H1 (cell line): ENCODE measurements around the gene PSMC2. TPM values are rescaled to one million over a fixed set of nuclear protein-coding genes. Genes with fewer than 3 reads are reported as not detected.

ENCODE experiments used
- CTCF ChIA-PET: fragments of 300-600 bp; sonication (Branson Sonifier 250); formaldehyde crosslinking; loops from one replicate; lab custom pipeline; 2021; ENCODE audit not compliant: partially characterized antibody; lab: Charles Lee
- POLR2A ChIA-PET: fragments of 300-600 bp; sonication (Branson Sonifier 250); formaldehyde crosslinking; loops from one replicate; lab custom pipeline; 2021; ENCODE audit warnings: inconsistent platforms; ENCODE audit not compliant: partially characterized antibody; lab: Charles Lee
- DNase-seq, 2 experiments: peaks; one replicate each; pipeline versions ENCODE4 v3.0.0 to v3.0.0-alpha.2; 2010 to 2022; ENCODE audit warnings: low spot score in 2 of 2, low read depth in 1 of 2, mixed read lengths in 1 of 2
- FAIRE-seq: peaks from 2 replicates; lab custom pipeline; 2011; peaks lifted over from hg19 to GRCh38; lab: Jason Lieb, UNC
- H2AFZ ChIP-seq: 2 replicates; pipeline ENCODE4 v1.8.1; 2012; ENCODE audit warnings: low read length, inconsistent platforms
- H2AK5ac ChIP-seq: 2 replicates; pipeline ENCODE4 v1.6.1; 2013; ENCODE audit warnings: low read depth, low read length
- H2BK120ac ChIP-seq: replicated peaks from 2 replicates; pipeline ENCODE3; 2013; ENCODE audit warnings: low read depth, low read length, inconsistent platforms
- H2BK12ac ChIP-seq: 2 replicates; pipeline ENCODE4 v1.6.1; 2013; ENCODE audit warnings: low read depth, low read length
- H2BK15ac ChIP-seq: 2 replicates; pipeline ENCODE4 v1.6.1; 2013; ENCODE audit warnings: low read length
- H2BK20ac ChIP-seq: 2 replicates; pipeline ENCODE4 v1.6.1; 2013; ENCODE audit warnings: low read length
- H2BK5ac ChIP-seq: 2 replicates; pipeline ENCODE4 v1.6.1; 2013; ENCODE audit warnings: low read depth, low read length
- H3K14ac ChIP-seq: 2 replicates; pipeline ENCODE4 v1.6.1; 2013; ENCODE audit warnings: inconsistent platforms; ENCODE audit not compliant: insufficient read length
- H3K18ac ChIP-seq: 2 replicates; pipeline ENCODE4 v1.6.1; 2013; ENCODE audit warnings: low read length; ENCODE audit errors: extremely low read depth
- H3K23ac ChIP-seq: 2 replicates; pipeline ENCODE4 v1.6.1; 2013; ENCODE audit warnings: inconsistent platforms; ENCODE audit not compliant: insufficient read length
- H3K23me2 ChIP-seq: 2 replicates; pipeline ENCODE4 v1.6.1; 2013; ENCODE audit warnings: low read depth, low read length
- H3K27ac ChIP-seq: 2 replicates; pipeline ENCODE4 v1.6.1; 2011; ENCODE audit warnings: low read depth, low read length, inconsistent platforms
- H3K27me3 ChIP-seq, 4 experiments: replicated peaks in 1 of 4; 1 replicate in 1 of 4; 2 replicates in 3 of 4; pipeline versions ENCODE4 v1.6.1 to v1.8.1; 2011 to 2013; ENCODE audit warnings: low read length in 3 of 4, mild to moderate bottlenecking in 3 of 4, inconsistent platforms in 2 of 4, mixed read lengths in 2 of 4, moderate library complexity in 1 of 4; ENCODE audit not compliant: control insufficient read depth in 3 of 4, insufficient read depth in 3 of 4; ENCODE audit errors: extremely low read depth in 1 of 4
- H3K36me3 ChIP-seq, 4 experiments: 2 replicates each; pipeline versions ENCODE4 v1.6.1 to v1.8.1; 2011 to 2013; ENCODE audit warnings: mild to moderate bottlenecking in 4 of 4, low read length in 3 of 4, moderate library complexity in 2 of 4, control low read depth in 1 of 4, inconsistent platforms in 1 of 4; ENCODE audit not compliant: insufficient read depth in 4 of 4, control insufficient read depth in 2 of 4
- H3K4ac ChIP-seq: replicated peaks from 2 replicates; pipeline ENCODE3; 2013; ENCODE audit warnings: low read length, low read depth, mixed read lengths, inconsistent platforms; ENCODE audit not compliant: insufficient read length
- H3K4me1 ChIP-seq, 4 experiments: replicated peaks in 1 of 4; 1 replicate in 1 of 4; 2 replicates in 3 of 4; pipeline versions ENCODE4 v1.6.1 to v1.8.1; 2011 to 2013; ENCODE audit warnings: low read length in 3 of 4, inconsistent platforms in 2 of 4, mixed read lengths in 1 of 4; ENCODE audit not compliant: insufficient read depth in 4 of 4, control insufficient read depth in 3 of 4
- H3K4me2 ChIP-seq, 2 experiments: 2 replicates each; pipeline versions ENCODE4 v1.6.1 to v1.8.1; 2011 to 2013; ENCODE audit warnings: low read depth in 2 of 2, low read length in 2 of 2, control low read depth in 1 of 2, inconsistent platforms in 1 of 2, mild to moderate bottlenecking in 1 of 2; ENCODE audit not compliant: insufficient read depth in 1 of 2
- H3K4me3 ChIP-seq, 4 experiments: fragments of 200-600, 300-600 bp in 1 of 4; sonication (generic), shearing (Covaris generic), sonication (Bioruptor Twin) in 1 of 4; 2 replicates each; pipeline versions ENCODE4 v1.5.1 to v1.8.1; 2011 to 2016; ENCODE audit warnings: low read length in 4 of 4, low read depth in 3 of 4, control low read depth in 2 of 4, inconsistent platforms in 2 of 4, mild to moderate bottlenecking in 2 of 4, mixed read lengths in 1 of 4, moderate library complexity in 1 of 4; ENCODE audit not compliant: insufficient read depth in 2 of 4; ENCODE audit errors: extremely low read depth in 1 of 4
- H3K56ac ChIP-seq: replicated peaks from 2 replicates; pipeline ENCODE3; 2013; ENCODE audit warnings: low read depth, mild to moderate bottlenecking, mixed read lengths, low read length, inconsistent platforms; ENCODE audit not compliant: insufficient read length
- H3K79me1 ChIP-seq: 2 replicates; pipeline ENCODE4 v1.6.1; 2013; ENCODE audit warnings: low read depth, low read length, control low read depth
- H3K79me2 ChIP-seq, 2 experiments: 2 replicates each; pipeline versions ENCODE4 v1.6.1 to v1.8.1; 2012 to 2013; ENCODE audit warnings: low read length in 2 of 2, mild to moderate bottlenecking in 2 of 2, inconsistent platforms in 1 of 2; ENCODE audit not compliant: insufficient read depth in 2 of 2, control insufficient read depth in 1 of 2
- H3K9ac ChIP-seq, 4 experiments: replicated peaks in 1 of 4; 1 replicate in 1 of 4; 2 replicates in 3 of 4; pipeline versions ENCODE4 v1.6.1 to v1.8.1; 2011 to 2013; ENCODE audit warnings: low read depth in 3 of 4, low read length in 3 of 4, control low read depth in 2 of 4, mild to moderate bottlenecking in 2 of 4, moderate library complexity in 2 of 4, inconsistent platforms in 1 of 4; ENCODE audit errors: extremely low read depth in 1 of 4
- H3K9me3 ChIP-seq, 2 experiments: 2 replicates each; pipeline versions ENCODE4 v1.6.1 to v1.8.1; 2012 to 2013; ENCODE audit warnings: mild to moderate bottlenecking in 2 of 2, moderate library complexity in 2 of 2, control low read depth in 1 of 2, inconsistent platforms in 1 of 2, low read depth in 1 of 2, low read length in 1 of 2, mixed read lengths in 1 of 2; ENCODE audit not compliant: insufficient read depth in 2 of 2
- H4K20me1 ChIP-seq, 2 experiments: replicated peaks in 1 of 2; 2 replicates each; pipeline versions ENCODE3 to v1.8.1; 2011 to 2013; ENCODE audit warnings: inconsistent platforms in 2 of 2, low read length in 2 of 2, mild to moderate bottlenecking in 1 of 2; ENCODE audit not compliant: insufficient read depth in 2 of 2, control insufficient read depth in 1 of 2
- H4K5ac ChIP-seq: 2 replicates; pipeline ENCODE4 v1.6.1; 2013; ENCODE audit warnings: low read length, low read depth, mixed read lengths, inconsistent platforms; ENCODE audit not compliant: insufficient read length
- H4K8ac ChIP-seq: 2 replicates; pipeline ENCODE4 v1.8.0; 2013; ENCODE audit warnings: mild to moderate bottlenecking, moderate library complexity, low read length, inconsistent platforms; ENCODE audit not compliant: insufficient read depth; ENCODE audit errors: extremely low read depth
- H4K91ac ChIP-seq: replicated peaks from 2 replicates; pipeline ENCODE3; 2013; ENCODE audit warnings: low read length, mixed read lengths, inconsistent platforms; ENCODE audit not compliant: insufficient read length
- CBX8 ChIP-seq: fragments of 300-800, 300-1000 bp; sonication (generic); IDR thresholded peaks from 2 replicates; pipeline ENCODE4 v1.7.1; 2016; ENCODE audit warnings: low read depth, low read length, borderline replicate concordance
- CHD2 ChIP-seq: IDR thresholded peaks from 2 replicates; pipeline ENCODE4 v1.6.1; 2012; ENCODE audit warnings: low read length, improper control_type of control experiment
- CTBP2 ChIP-seq: IDR thresholded peaks from 2 replicates; pipeline ENCODE4 v1.7.0; 2011; ENCODE audit warnings: borderline replicate concordance, mild to moderate bottlenecking, moderate library complexity, mixed read lengths, low read length; ENCODE audit not compliant: insufficient read depth, insufficient read length
- KDM1A ChIP-seq: fragments of 200-600, 300-600 bp; sonication (generic); IDR thresholded peaks from 2 replicates; pipeline ENCODE4 v1.7.1; 2016; ENCODE audit warnings: mild to moderate bottlenecking, low read length, borderline replicate concordance
- KDM4A ChIP-seq: IDR thresholded peaks from one replicate; pipeline ENCODE4 v1.7.1; 2012; ENCODE audit warnings: low read depth, mild to moderate bottlenecking, moderate library complexity, low read length, inconsistent platforms; ENCODE audit not compliant: severe bottlenecking
- PHF8 ChIP-seq: fragments of 200-600 bp; sonication (generic); conservative IDR thresholded peaks from 2 replicates; pipeline ENCODE4 v1.7.1; 2012; ENCODE audit warnings: low read depth, mild to moderate bottlenecking, inconsistent platforms, low read length, moderate library complexity
- RFX5 ChIP-seq: IDR thresholded peaks from 2 replicates; pipeline ENCODE4 v1.6.1; 2011; ENCODE audit warnings: low read depth, low read length, improper control_type of control experiment, borderline replicate concordance
- SP4 ChIP-seq: IDR thresholded peaks from 2 replicates; pipeline ENCODE4 v1.6.1; 2012; ENCODE audit warnings: low read length, inconsistent platforms
- SRF ChIP-seq: IDR thresholded peaks from 2 replicates; pipeline ENCODE4 v1.6.1; 2011; ENCODE audit warnings: mild to moderate bottlenecking, low read depth, low read length, moderate library complexity
- SUZ12 ChIP-seq: fragments of 200-600 bp; sonication (generic); IDR thresholded peaks from 2 replicates; pipeline ENCODE4 v1.6.1; 2012; ENCODE audit warnings: mild to moderate bottlenecking, inconsistent platforms, low read length, moderate library complexity, mixed read lengths
- WGBS, 2 experiments: shearing (Covaris generic) in 1 of 2; methylation state at CpG; one replicate each; pipeline versions ENCODE4 v1.1.6 to v1.1.7; 2013 to 2015; ENCODE audit warnings: low lambda C conversion rate in 2 of 2, mixed read lengths in 2 of 2, inconsistent platforms in 1 of 2, low coverage in 1 of 2, missing lambda C conversion rate in 1 of 2; ENCODE audit not compliant: insufficient replicate concordance in 2 of 2, insufficient coverage in 1 of 2, insufficient read length in 1 of 2; ENCODE audit errors: extremely low coverage in 1 of 2, missing lambda C conversion rate in 1 of 2; 5-methylcytosine and 5-hydroxymethylcytosine counted together
- polyA plus RNA-seq, 7 experiments: library from polyadenylated mRNA; depleted of rRNA in 3 of 7; stranded (reverse) in 5 of 7; unstranded in 2 of 7; fragments of >200 nt in 5 of 7; fragments of 200-250 nt in 2 of 7; gene quantifications; 1 replicate in 5 of 7; 2 replicates in 1 of 7; 4 replicates in 1 of 7; pipeline versions ENCODE4 v1.2.1 to v1.2.3, GENCODE V29; 2011 to 2013; ENCODE audit warnings: missing spikeins in 2 of 7, mixed read lengths in 2 of 7
- total RNA-seq: library from RNA; stranded (reverse); fragmentation: NEBNext Ultra II Directional; extraction: Animal tissue kit (Norgen Biotek cat#: 25700); gene quantifications from 2 replicates; pipeline ENCODE4 v1.2.1, GENCODE V29; 2021
- TF ChIP-seq, protein P1 (sequence below): IDR thresholded peaks from 2 replicates; pipeline ENCODE4 v1.6.1; 2011; ENCODE audit warnings: low read length, improper control_type of control experiment

The PSMC2 gene
- total and polyA plus RNA-seq, 2 of the 8 experiments (the other 6 are each of a cell fraction or from before 2014, with no cell fraction given), result 80.9 to 141 TPM

GRCh38 chr7:103341466-103341865, 6.0 kb upstream of the PSMC2 start:
- Histone ChIP-seq H4K5ac (no peak overlapping the region), H2BK12ac (no peak overlapping the region), H3K79me1 (peaks cover 11% of the 10 kb centered on the region; the same call in 1 of the 2 replicates), H3K14ac (no peak overlapping the region), H4K20me1 (peaks cover 2% of the 10 kb centered on the region in 2 experiments), H2BK20ac (no peak overlapping the region), H3K23me2 (peaks cover 6% of the 10 kb centered on the region), H3K4me1 (peaks cover 0 to 6% (median 2%) of the 10 kb centered on the region in 4 experiments; a peak in 2 of 7 replicates), H3K56ac (no peak overlapping the region), H3K4me2 (no peak overlapping the region), H3K9ac (no peak overlapping the region), H3K23ac (no peak overlapping the region), H3K4me3 (no peak overlapping the region), H2AFZ (no peak overlapping the region), H3K27me3 (no peaks in the 10 kb centered on the region), H3K36me3 (peaks cover 15 to 47% (median 36%) of the 10 kb centered on the region in 4 experiments), H2AK5ac (no peak overlapping the region), H2BK5ac (no peak overlapping the region), H3K27ac (no peak overlapping the region), H4K8ac (no peak overlapping the region), H3K18ac (no peak overlapping the region), H3K9me3 (no peaks in the 10 kb centered on the region), H4K91ac (no peak overlapping the region), H2BK15ac (no peak overlapping the region), H3K79me2 (peaks cover 15 to 60% of the 10 kb centered on the region in 2 experiments), H3K4ac (no peak overlapping the region), H2BK120ac (no peak overlapping the region)
- ChIA-PET CTCF (no interaction called here), POLR2A (no interaction called here)
- no peak for DNase-seq
- no peak for FAIRE-seq
- TF ChIP-seq SRF, result no peak
- no peak for TF ChIP-seq KDM4A
- TF ChIP-seq CBX8, result no peak
- no peak for TF ChIP-seq SUZ12
- no peak for TF ChIP-seq RFX5
- TF ChIP-seq PHF8, result no peak
- TF ChIP-seq SP4, result no peak
- TF ChIP-seq KDM1A, result no peak
- no peak for TF ChIP-seq CTBP2
- TF ChIP-seq, protein P1, sequence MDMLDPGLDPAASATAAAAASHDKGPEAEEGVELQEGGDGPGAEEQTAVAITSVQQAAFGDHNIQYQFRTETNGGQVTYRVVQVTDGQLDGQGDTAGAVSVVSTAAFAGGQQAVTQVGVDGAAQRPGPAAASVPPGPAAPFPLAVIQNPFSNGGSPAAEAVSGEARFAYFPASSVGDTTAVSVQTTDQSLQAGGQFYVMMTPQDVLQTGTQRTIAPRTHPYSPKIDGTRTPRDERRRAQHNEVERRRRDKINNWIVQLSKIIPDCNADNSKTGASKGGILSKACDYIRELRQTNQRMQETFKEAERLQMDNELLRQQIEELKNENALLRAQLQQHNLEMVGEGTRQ, result no peak
- TF ChIP-seq CHD2, result no peak
- 96% methylated on average over 2 of the region's 2 CpGs; no CpG with 5 or more reads in 1 of the 2 experiments for WGBS, 2 experiments
